GM12878 (cell line): ENCODE data around the gene FANCG. TPM values are rescaled to one million over a fixed set of nuclear protein-coding genes. Genes with fewer than 3 reads are reported as not detected.

Source experiments
- BACH1 ChIP-seq: fragments of 450-650 bp; IDR thresholded peaks from 2 replicates; pipeline ENCODE4 v1.6.1; 2017; ENCODE audit warnings: mild to moderate bottlenecking, borderline replicate concordance
- CHD4 ChIP-seq: fragments of 200-600 bp; sonication (generic); IDR thresholded peaks from 2 replicates; pipeline ENCODE4 v1.6.1; 2016; ENCODE audit warnings: mild to moderate bottlenecking
- HCFC1 ChIP-seq: fragments of 150-350 bp; IDR thresholded peaks from 2 replicates; pipeline ENCODE4 v1.6.1; 2014; ENCODE audit warnings: low read length
- HDAC2 ChIP-seq: fragments of 200-600 bp; sonication (generic); IDR thresholded peaks from 2 replicates; pipeline ENCODE4 v1.6.1; 2017
- HSF1 ChIP-seq: fragments of 150-350 bp; IDR thresholded peaks from 2 replicates; pipeline ENCODE4 v1.6.1; 2014; ENCODE audit warnings: mild to moderate bottlenecking, low read depth, low read length
- LARP7 ChIP-seq: fragments of 450-650 bp; IDR thresholded peaks from 2 replicates; pipeline ENCODE4 v1.6.1; 2017; ENCODE audit warnings: mild to moderate bottlenecking
- MAX ChIP-seq: IDR thresholded peaks from 2 replicates; pipeline ENCODE4 v1.6.1; 2012; ENCODE audit warnings: low read depth, low read length, improper control_type of control experiment
- PML ChIP-seq: IDR thresholded peaks from 2 replicates; pipeline ENCODE4 v1.6.1; 2012; ENCODE audit warnings: low read length, inconsistent platforms
- POLR2A ChIP-seq: IDR thresholded peaks from 2 replicates; pipeline ENCODE4 v1.6.1; 2011; ENCODE audit warnings: low read depth, mild to moderate bottlenecking, low read length
- PRDM15 ChIP-seq: fragments of 450-650 bp; formaldehyde crosslinking; IDR thresholded peaks from 2 replicates; pipeline ENCODE4 v1.4.0; 2020; ENCODE audit warnings: mild to moderate bottlenecking, moderate library complexity
- RCOR1 ChIP-seq: conservative IDR thresholded peaks from 2 replicates; pipeline ENCODE4 v1.6.1; 2012; ENCODE audit warnings: low read depth, low read length, improper control_type of control experiment
- SMC3 ChIP-seq: IDR thresholded peaks from 2 replicates; pipeline ENCODE4 v1.6.1; 2011; ENCODE audit warnings: low read length, improper control_type of control experiment, borderline replicate concordance
- SREBF2 ChIP-seq: IDR thresholded peaks from 2 replicates; pipeline ENCODE4 v1.6.1; 2012; ENCODE audit warnings: mild to moderate bottlenecking, low read length
- USF1 ChIP-seq: IDR thresholded peaks from 2 replicates; pipeline ENCODE4 v1.6.1; 2011; ENCODE audit warnings: borderline replicate concordance, low read depth, mild to moderate bottlenecking, moderate library complexity, mixed read lengths, low read length; ENCODE audit not compliant: insufficient read depth; ENCODE audit errors: extremely low read length
- USF2 ChIP-seq: IDR thresholded peaks from 2 replicates; pipeline ENCODE4 v1.6.1; 2011; ENCODE audit warnings: low read depth, low read length, improper control_type of control experiment, borderline replicate concordance
- ZBTB40 ChIP-seq: fragments of 450-650 bp; IDR thresholded peaks from 2 replicates; pipeline ENCODE4 v1.6.1; 2016; ENCODE audit warnings: mild to moderate bottlenecking, moderate library complexity, borderline replicate concordance
- ZNF217 ChIP-seq: fragments of 450-650 bp; IDR thresholded peaks from 2 replicates; pipeline ENCODE4 v1.6.1; 2017; ENCODE audit warnings: antibody characterized with exemption, mild to moderate bottlenecking
- ZNF24 ChIP-seq: fragments of 450-650 bp; IDR thresholded peaks from 2 replicates; pipeline ENCODE4 v1.6.1; 2017; ENCODE audit warnings: antibody characterized with exemption, mild to moderate bottlenecking
- polyA plus RNA-seq, 11 experiments: library from polyadenylated mRNA; depleted of rRNA in 4 of 11; unstranded in 6 of 11; stranded (reverse) in 5 of 11; fragments of >200 nt; fragmentation: Nextera tagmentation in 4 of 11; fragmentation: Illumina TruSeq in 1 of 11; extraction: Ambion mirVana in 4 of 11; extraction: Trizol in 1 of 11; gene quantifications; 1 replicate in 1 of 11; 2 replicates in 10 of 11; pipeline versions ENCODE4 v1.2.1 to v1.2.3, GENCODE V29; 2011 to 2016; ENCODE audit warnings: inconsistent platforms in 2 of 11, missing spikeins in 2 of 11, low read depth in 1 of 11
- total RNA-seq, 4 experiments: library from RNA; depleted of rRNA in 3 of 4; stranded (reverse); fragments of >200 nt in 3 of 4; fragmentation: Illumina TruSeq in 1 of 4; extraction: Trizol in 1 of 4; gene quantifications; 2 replicates each; pipeline versions ENCODE4 v1.2.1 to v1.2.3, GENCODE V29; 2013 to 2021

The FANCG gene
- total and polyA plus RNA-seq, 10 of the 15 experiments (the other 5 are each of a cell fraction or from before 2014, with no cell fraction given): 16.4 to 78.7 (median 45.4) TPM

- TF ChIP-seq HSF1 (peak; percentile 71), PML (peak; percentile 92), RCOR1 (0 out of 2 replicates have a peak, but pooled peaks have one; percentile 37), ZNF217 (no peak), HCFC1 (peak; percentile 88), SMC3 (0 out of 2 replicates have a peak, but pooled peaks have one; percentile 18), MAX (peak; percentile 85), ZNF24 (0 out of 2 replicates have a peak, but pooled peaks have one; percentile 57), PRDM15 (CRISPR knock-in tag) (no peak), USF1 (no peak), BACH1 (no peak), USF2 (no peak), POLR2A (peak; percentile 88), CHD4 (no peak), SREBF2 (peak; percentile 57), ZBTB40 (peak; percentile 99), LARP7 (peak; percentile 25; the same call in 1 of the 2 replicates), HDAC2 (no peak)
These were observed 23.3 kb upstream of the FANCG start, which contains the start of gene STOML2 (continued) for GRCh38 chr9:35102769-35103659.
